Muscle layer of colon (tissue), 2 donors: ENCODE results near the gene LHFPL3.

Experiments
- H3K27ac ChIP-seq: one replicate; pipeline ENCODE4 v1.7.0; 2013; ENCODE audit warnings: low read depth, mild to moderate bottlenecking, low read length, moderate library complexity
- H3K27me3 ChIP-seq, 2 donors: one replicate each; pipeline ENCODE4 v1.7.0; 2013; ENCODE audit warnings: low read length in 2 of 2, mild to moderate bottlenecking in 2 of 2; ENCODE audit not compliant: insufficient read depth in 2 of 2, control insufficient read depth in 1 of 2
- H3K36me3 ChIP-seq: one replicate; pipeline ENCODE4 v1.7.0; 2013; ENCODE audit warnings: mild to moderate bottlenecking, low read length; ENCODE audit not compliant: insufficient read depth
- H3K4me1 ChIP-seq: one replicate; pipeline ENCODE4 v1.7.0; 2013; ENCODE audit warnings: mild to moderate bottlenecking, low read length; ENCODE audit not compliant: insufficient read depth
- H3K4me3 ChIP-seq, 2 donors: one replicate each; pipeline ENCODE4 v1.7.0; 2013; ENCODE audit warnings: low read length in 2 of 2, low read depth in 1 of 2, mild to moderate bottlenecking in 1 of 2, moderate library complexity in 1 of 2
- H3K9ac ChIP-seq: one replicate; pipeline ENCODE4 v1.7.0; 2013; ENCODE audit warnings: low read length
- H3K9me3 ChIP-seq: one replicate; pipeline ENCODE4 v1.7.0; 2013; ENCODE audit warnings: mild to moderate bottlenecking, low read length
- donor health status: abdominal sarcoma.
- donor health status: Adenocarcinoma of cecum.

LHFPL3 gene

GRCh38 chr7:104371980-104372357, 43.6 kb downstream of the LHFPL3 start:
- no peaks in the 10 kb centered on the region for H3K36me3 ChIP-seq
- no peak overlapping the region for H3K27ac ChIP-seq
- H3K9ac ChIP-seq, result no peak overlapping the region
- H3K4me1 ChIP-seq, result no peaks in the 10 kb centered on the region
- H3K27me3 ChIP-seq, result no peaks in the 10 kb centered on the region
- no peak overlapping the region for H3K4me3 ChIP-seq
- H3K9me3 ChIP-seq, result no peaks in the 10 kb centered on the region

GRCh38 chr7:104382616-104383015, 54.2 kb downstream of the LHFPL3 start:
- H3K9ac ChIP-seq, result no peak overlapping the region
- H3K4me3 ChIP-seq, result no peak overlapping the region
- no peaks in the 10 kb centered on the region for H3K9me3 ChIP-seq
- no peak overlapping the region for H3K27ac ChIP-seq
- H3K27me3 ChIP-seq, result no peaks in the 10 kb centered on the region
- H3K36me3 ChIP-seq, result no peaks in the 10 kb centered on the region
- H3K4me1 ChIP-seq, result no peaks in the 10 kb centered on the region

DNA sequence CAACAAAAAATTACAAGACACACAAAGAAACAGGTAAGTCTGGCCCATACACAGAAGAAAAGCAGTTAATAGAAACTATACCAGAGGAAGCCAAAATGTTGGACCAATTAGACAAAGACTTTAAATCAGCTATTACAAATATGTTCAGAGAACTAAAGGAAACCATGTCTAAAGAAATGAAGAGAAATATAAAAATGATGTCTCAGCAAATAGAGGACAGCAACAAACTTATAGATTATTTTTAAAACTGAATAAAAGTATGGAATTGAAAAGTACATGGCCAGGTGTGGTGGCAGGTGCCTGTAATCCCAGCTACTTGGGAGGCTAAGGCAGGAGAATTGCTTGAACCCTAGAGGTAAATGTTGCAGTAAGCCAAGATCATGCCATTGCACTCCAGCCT, 58.5 kb downstream of the LHFPL3 start:
- H3K9ac ChIP-seq, result no peak overlapping the region
- H3K9me3 ChIP-seq, result no peaks in the 10 kb centered on the region
- no peaks in the 10 kb centered on the region for H3K4me1 ChIP-seq
- H3K4me3 ChIP-seq, result no peak overlapping the region
- H3K27ac ChIP-seq, result no peak overlapping the region
- H3K27me3 ChIP-seq, result no peaks in the 10 kb centered on the region
- no peaks in the 10 kb centered on the region for H3K36me3 ChIP-seq

GRCh38 chr7:104388222-104388621, 59.8 kb downstream of the LHFPL3 start:
- no peaks in the 10 kb centered on the region for H3K4me1 ChIP-seq
- H3K27ac ChIP-seq, result no peak overlapping the region
- no peaks in the 10 kb centered on the region for H3K27me3 ChIP-seq
- no peak overlapping the region for H3K9ac ChIP-seq
- H3K36me3 ChIP-seq, result no peaks in the 10 kb centered on the region
- H3K4me3 ChIP-seq, result no peak overlapping the region
- no peaks in the 10 kb centered on the region for H3K9me3 ChIP-seq

DNA sequence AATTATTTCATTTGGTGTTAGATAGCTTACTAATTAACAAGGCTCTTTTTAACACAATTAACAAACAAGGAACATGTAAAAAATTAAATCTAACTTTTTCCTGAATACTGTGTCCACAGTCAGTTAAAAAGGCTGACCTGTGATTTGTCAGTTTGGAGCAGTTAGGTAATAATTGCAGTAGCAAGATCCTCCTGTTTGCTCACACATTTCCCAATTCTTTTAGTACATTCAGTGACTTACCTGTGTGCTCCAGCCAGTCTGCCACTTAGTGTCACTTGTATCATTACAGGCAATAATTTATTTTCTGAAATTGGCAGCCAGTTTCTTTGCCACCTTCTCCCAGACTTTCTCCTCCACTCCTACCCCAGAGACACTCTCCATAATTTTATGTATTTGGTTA, 66.8 kb downstream of the LHFPL3 start:
- no peaks in the 10 kb centered on the region for H3K27me3 ChIP-seq
- no peak overlapping the region for H3K27ac ChIP-seq
- H3K9me3 ChIP-seq, result no peaks in the 10 kb centered on the region
- no peaks in the 10 kb centered on the region for H3K4me1 ChIP-seq
- H3K36me3 ChIP-seq, result no peaks in the 10 kb centered on the region
- no peak overlapping the region for H3K4me3 ChIP-seq
- no peak overlapping the region for H3K9ac ChIP-seq

GRCh38 chr7:104397442-104397841, 69.0 kb downstream of the LHFPL3 start:
- H3K36me3 ChIP-seq, result no peaks in the 10 kb centered on the region
- no peaks in the 10 kb centered on the region for H3K4me1 ChIP-seq
- no peak overlapping the region for H3K4me3 ChIP-seq

DNA sequence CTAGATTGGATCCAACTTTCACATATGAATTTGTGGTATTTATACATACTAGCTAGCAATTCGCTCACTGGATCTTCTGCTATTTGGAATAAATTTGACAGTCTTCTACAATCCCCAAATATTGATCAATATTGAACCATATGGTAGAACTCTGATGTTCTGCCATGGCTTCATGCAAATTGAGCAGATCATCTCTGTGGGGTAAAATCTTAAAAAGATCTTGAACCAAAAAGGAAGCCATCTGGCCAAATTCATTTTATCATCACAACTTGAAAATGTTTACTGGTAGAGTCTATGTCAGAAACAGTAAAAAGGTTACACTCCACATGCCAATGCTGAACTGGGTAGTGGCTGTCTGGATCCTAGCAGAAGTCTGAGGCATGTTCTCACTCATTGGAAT, 80.0 kb downstream of the LHFPL3 start:
- no peaks in the 10 kb centered on the region for H3K36me3 ChIP-seq
- H3K4me3 ChIP-seq, result no peak overlapping the region
- H3K9ac ChIP-seq, result no peak overlapping the region
- H3K4me1 ChIP-seq, result no peaks in the 10 kb centered on the region
- no peak overlapping the region for H3K27ac ChIP-seq
- H3K9me3 ChIP-seq, result no peaks in the 10 kb centered on the region
- no peaks in the 10 kb centered on the region for H3K27me3 ChIP-seq

More at GRCh38 chr7:104397442-104397841, 69.0 kb downstream of the LHFPL3 start:
- no peak overlapping the region for H3K9ac ChIP-seq
- H3K9me3 ChIP-seq, result no peaks in the 10 kb centered on the region
- no peaks in the 10 kb centered on the region for H3K27me3 ChIP-seq
- H3K27ac ChIP-seq, result no peak overlapping the region

DNA sequence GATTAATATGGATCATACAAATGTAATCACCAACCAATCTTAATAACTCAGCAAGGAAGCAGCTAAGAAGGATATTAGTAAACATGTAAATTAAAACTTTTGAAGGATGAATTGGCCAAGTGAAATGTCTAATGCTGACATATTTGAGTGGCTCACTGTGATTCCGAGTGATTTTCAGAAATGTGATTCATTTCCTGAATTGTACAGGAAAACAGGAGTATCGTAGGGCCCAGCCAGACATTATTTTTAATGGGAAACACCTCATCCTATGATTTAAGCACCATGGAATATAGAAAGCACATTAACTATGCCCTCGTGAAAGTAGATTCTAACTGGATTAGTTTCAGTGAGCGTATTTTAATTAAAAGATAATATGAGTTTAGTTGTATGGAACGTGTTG, 82.3 kb downstream of the LHFPL3 start:
- Histone ChIP-seq H3K36me3 (no peaks in the 10 kb centered on the region), H3K4me1 (no peaks in the 10 kb centered on the region), H3K9ac (no peak overlapping the region), H3K4me3 (no peak overlapping the region), H3K27ac (no peak overlapping the region), H3K27me3 (no peaks in the 10 kb centered on the region), H3K9me3 (no peaks in the 10 kb centered on the region)

DNA sequence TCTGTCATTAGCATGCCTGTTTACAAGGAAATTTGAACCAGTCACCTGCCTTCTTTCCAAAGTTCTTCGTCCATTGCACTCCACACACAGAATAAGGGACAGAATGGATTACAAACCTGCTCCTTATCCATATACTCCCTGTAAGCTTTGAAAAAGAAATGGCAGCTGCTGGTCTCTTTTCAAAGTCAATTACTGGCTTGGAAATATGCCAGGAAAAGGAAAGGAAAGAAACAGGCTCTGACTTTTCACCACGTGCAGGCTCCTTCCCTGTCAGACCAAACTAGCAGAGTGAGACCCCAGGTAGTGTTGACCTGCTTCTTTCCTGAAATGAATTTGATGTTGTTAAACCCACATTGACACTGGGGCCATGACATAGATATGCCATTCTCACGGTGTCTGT, 84.5 kb downstream of the LHFPL3 start:
- Histone ChIP-seq H3K27me3 (no peaks in the 10 kb centered on the region), H3K4me3 (no peak overlapping the region), H3K36me3 (no peaks in the 10 kb centered on the region), H3K9me3 (no peaks in the 10 kb centered on the region), H3K9ac (no peak overlapping the region), H3K27ac (no peak overlapping the region), H3K4me1 (no peaks in the 10 kb centered on the region)

DNA sequence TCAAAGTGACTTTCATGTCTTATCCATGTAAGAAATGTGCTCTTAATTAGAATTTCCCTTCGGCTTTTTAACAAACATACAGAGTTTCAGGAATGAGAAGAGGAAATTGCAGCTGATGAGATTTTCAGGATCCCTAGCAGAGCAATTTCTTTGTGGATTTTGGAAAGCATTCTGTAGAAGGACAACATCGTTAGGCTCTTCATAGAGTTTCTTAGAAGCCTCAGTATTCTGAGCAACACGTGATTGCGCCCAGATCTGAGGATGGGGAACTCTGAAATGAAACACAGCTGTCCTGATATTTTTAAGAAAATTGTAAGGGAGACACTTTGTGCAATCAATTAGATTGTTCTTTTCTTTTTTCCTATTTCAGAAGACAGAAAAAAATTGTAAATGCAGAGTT, 85.8 kb downstream of the LHFPL3 start:
- Histone ChIP-seq H3K9ac (no peak overlapping the region), H3K36me3 (no peaks in the 10 kb centered on the region), H3K4me3 (no peak overlapping the region)

GRCh38 chr7:104415700-104416099, 87.3 kb downstream of the LHFPL3 start:
- Histone ChIP-seq H3K9me3 (no peaks in the 10 kb centered on the region), H3K27me3 (no peaks in the 10 kb centered on the region), H3K9ac (no peak overlapping the region), H3K27ac (no peak overlapping the region), H3K4me1 (no peaks in the 10 kb centered on the region), H3K36me3 (no peaks in the 10 kb centered on the region), H3K4me3 (no peak overlapping the region)

More for the DNA sequence above, 85.8 kb downstream of the LHFPL3 start:
- Histone ChIP-seq H3K27ac (no peak overlapping the region), H3K9me3 (no peaks in the 10 kb centered on the region), H3K4me1 (no peaks in the 10 kb centered on the region), H3K27me3 (no peaks in the 10 kb centered on the region)

DNA sequence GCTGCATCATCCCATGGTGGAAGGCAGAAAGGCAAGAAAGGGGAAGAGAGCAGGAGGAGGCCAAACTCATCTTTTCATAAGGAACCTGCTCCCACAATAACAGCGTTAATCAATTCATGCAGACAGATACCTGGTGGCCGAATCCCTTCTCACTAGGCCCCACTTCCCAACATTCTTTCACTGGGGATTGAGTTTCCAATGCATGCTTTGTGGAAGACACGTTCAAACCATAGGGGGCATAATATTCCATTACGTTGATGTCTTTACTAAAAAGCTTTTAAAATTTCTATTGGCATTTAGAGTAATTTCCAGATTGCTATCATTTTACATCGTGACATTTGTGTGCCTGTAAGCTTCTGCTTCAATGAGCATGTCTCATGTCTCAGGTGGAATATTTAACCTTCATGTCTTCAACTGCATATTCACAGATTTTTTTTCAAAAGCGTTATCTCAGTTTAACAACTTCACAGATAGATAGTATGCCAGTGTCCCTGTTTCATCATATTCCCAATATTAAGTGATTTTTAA, 88.5 kb downstream of the LHFPL3 start:
- no peaks in the 10 kb centered on the region for H3K4me1 ChIP-seq
- H3K27ac ChIP-seq, result no peak overlapping the region
- H3K27me3 ChIP-seq, result no peaks in the 10 kb centered on the region
- H3K9me3 ChIP-seq, result no peaks in the 10 kb centered on the region
- H3K9ac ChIP-seq, result no peak overlapping the region
- H3K4me3 ChIP-seq, result no peak overlapping the region
- H3K36me3 ChIP-seq, result no peaks in the 10 kb centered on the region
